Erythroblast (primary cell): ENCODE results near the gene WDR82.

ENCODE experiments used
- GATA1 ChIP-seq: IDR thresholded peaks from 2 replicates; pipeline ENCODE4 v1.6.1; 2011; ENCODE audit warnings: low read depth, mild to moderate bottlenecking, control low read depth, low read length, moderate library complexity
- POLR2A ChIP-seq: IDR thresholded peaks from 2 replicates; pipeline ENCODE4 v1.6.1; 2011; ENCODE audit warnings: mild to moderate bottlenecking, low read length

DNA sequence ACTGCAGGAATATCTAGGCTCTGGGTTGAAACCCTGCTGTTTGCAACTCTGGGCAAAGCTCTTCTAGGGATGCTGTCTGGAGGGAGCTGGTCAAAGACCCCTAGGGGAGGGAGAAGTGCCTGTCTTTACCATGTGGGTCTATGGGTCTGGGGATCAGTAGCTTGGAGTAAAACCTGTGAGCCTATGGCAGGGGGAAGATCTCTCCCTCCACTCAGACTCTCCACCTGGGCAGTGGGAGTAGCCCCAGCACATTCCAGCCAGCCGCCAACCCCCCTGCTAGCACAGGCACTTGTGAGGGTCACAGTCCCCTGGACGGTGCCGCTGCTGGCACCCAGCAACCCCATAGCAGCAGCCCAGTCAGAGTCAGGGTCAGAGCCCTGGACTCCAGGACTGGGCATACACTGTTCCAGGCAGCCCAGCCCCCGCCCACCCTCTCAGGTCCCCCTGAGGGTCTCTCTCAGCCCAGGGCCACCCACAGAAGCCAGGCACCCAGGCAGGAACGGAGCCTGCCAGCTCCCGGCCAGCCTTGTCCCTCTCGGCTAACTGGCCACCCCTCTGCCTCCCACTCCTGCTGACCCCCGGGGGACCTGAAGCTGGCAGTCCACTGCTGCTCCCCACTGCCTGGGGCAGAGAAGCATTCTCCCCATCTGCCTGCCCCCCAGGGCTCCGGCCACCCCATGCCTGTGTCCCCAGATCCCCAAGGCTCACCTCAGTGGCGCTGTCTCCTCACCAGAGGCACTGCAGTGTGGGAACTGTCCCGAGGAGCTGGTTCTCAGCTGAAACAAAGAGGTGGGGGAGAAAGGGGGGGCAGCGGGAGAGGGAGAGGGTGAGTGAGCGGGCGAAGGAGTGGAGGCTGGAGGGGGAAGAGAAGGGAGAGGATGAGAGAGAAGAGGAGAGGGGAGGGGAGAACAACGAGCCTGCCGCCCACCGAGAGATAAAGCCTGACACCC is 20.0 kb upstream of the WDR82 start:
- no peak for TF ChIP-seq POLR2A
- no peak for TF ChIP-seq GATA1
